ENCODE results near the gene PDIK1L.

Gene PDIK1L

DNA sequence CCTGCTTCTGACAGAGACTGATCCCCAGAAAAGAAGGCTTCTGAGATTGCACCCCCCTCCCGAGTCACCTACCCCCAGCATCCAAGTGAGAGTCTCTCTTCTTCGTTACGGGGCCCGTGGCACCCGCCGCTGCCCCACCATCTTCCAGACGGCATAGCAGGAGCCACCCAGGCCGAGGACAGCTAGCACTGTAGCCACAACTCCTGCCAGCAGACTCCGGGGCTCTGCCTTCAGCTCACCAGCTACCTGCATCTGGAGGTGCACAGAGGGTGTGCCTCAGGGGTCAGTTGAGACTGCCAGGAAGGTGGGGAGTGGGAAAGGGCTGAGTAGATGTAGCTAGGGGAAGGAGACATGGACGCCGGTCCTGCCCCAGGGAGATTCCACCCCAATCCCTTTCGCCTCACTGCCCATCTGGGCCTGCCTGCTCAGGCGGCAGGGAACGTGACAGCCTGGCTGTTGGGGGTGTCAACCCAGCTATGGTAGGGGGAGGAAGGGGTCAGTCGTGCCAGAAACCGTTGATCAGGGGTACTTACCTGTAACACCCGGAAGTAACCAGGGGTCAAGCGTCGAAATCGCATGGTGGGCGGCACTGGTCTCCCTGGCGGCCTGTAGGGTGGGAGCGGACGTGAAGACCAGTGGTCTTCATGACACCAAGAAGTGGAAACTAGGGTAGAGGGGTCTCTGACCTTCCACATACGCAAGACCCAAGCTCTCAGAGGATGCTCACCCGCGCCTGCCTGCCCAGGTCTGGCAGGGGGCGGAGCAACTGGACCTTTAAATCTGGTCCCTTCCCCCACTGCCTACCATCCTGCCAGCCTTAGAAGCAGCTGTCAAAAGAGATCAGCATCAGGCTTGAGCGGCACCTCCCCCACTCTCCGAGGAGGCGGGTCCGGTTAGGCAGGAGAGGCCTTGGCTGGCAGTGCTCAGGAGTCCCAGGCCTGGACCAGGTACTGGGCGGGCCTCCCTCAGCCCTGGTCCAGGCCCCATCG is 59.8 kb downstream of the PDIK1L start, which contains the start of gene ZNF593OS:
Gene ZNF593OS, minus strand, starts transcription at position 749 of the 989 bp plus-strand sequence. Its CDS starts 171 bp downstream, at position 578.
- DNase-seq (ENCODE audit: low spot score) = no peak

Data from left forelimb (tissue), 1 donor.